Effector CD8-positive, alpha-beta T cell (primary cell): ENCODE data around the gene DDIT3.

Source experiments
- DNase-seq: peaks from one replicate; lab custom pipeline; 2025; lab: John Stamatoyannopoulos, UW

Gene DDIT3

GRCh38 chr12:57467915-57468314, 52.4 kb downstream of the DDIT3 start:
- DNase-seq: no peak

GRCh38 chr12:57467212-57467874, 53.0 kb downstream of the DDIT3 start:
- no peak for DNase-seq
